ENCODE data around the gene SP1. TPM values are rescaled to one million over a fixed set of nuclear protein-coding genes. Genes with fewer than 3 reads are reported as not detected.
A peak's percentile ranks its signal among the peaks of the same experiment; 100 is the strongest.

Gene SP1
- total and polyA plus RNA-seq, 9 of the 15 experiments (the other 6 are each of a cell fraction or from before 2014, with no cell fraction given): 8.0 to 65.5 (median 41.6) TPM

- TF ChIP-seq IRF9 (tag; IDR thresholded peaks at IDR 0.05) (no peak), RAD21 (CRISPR knock-in tag; conservative IDR thresholded peaks at IDR 0.05 in 1 of 2, IDR thresholded peaks at IDR 0.05 in 1 of 2) (0 out of 4 replicates have a peak, but pooled peaks of 1 of the 2 experiments have one; percentile 3), FIP1L1 (IDR thresholded peaks at IDR 0.05; ENCODE audit: low read depth, low read length, poor library complexity, severe bottlenecking) (no peak), DPF2 (IDR thresholded peaks at IDR 0.05) (peak; percentile 48; the same call in 1 of the 2 replicates), NRF1 (conservative IDR thresholded peaks at IDR 0.05 in 1 of 2, IDR thresholded peaks at IDR 0.05 in 1 of 2) (peak in 1 of 2 experiments; percentile 27; a peak in 1 of 4 replicates), CBX1 (IDR thresholded peaks at IDR 0.05; ENCODE audit: low read depth) (no peak), GABPB1 (CRISPR knock-in tag; IDR thresholded peaks at IDR 0.05) (peak; percentile 37; the same call in 1 of the 2 replicates), ZBTB9 (CRISPR knock-in tag; IDR thresholded peaks at IDR 0.05) (no peak)
- TF ChIP-seq, protein P1, sequence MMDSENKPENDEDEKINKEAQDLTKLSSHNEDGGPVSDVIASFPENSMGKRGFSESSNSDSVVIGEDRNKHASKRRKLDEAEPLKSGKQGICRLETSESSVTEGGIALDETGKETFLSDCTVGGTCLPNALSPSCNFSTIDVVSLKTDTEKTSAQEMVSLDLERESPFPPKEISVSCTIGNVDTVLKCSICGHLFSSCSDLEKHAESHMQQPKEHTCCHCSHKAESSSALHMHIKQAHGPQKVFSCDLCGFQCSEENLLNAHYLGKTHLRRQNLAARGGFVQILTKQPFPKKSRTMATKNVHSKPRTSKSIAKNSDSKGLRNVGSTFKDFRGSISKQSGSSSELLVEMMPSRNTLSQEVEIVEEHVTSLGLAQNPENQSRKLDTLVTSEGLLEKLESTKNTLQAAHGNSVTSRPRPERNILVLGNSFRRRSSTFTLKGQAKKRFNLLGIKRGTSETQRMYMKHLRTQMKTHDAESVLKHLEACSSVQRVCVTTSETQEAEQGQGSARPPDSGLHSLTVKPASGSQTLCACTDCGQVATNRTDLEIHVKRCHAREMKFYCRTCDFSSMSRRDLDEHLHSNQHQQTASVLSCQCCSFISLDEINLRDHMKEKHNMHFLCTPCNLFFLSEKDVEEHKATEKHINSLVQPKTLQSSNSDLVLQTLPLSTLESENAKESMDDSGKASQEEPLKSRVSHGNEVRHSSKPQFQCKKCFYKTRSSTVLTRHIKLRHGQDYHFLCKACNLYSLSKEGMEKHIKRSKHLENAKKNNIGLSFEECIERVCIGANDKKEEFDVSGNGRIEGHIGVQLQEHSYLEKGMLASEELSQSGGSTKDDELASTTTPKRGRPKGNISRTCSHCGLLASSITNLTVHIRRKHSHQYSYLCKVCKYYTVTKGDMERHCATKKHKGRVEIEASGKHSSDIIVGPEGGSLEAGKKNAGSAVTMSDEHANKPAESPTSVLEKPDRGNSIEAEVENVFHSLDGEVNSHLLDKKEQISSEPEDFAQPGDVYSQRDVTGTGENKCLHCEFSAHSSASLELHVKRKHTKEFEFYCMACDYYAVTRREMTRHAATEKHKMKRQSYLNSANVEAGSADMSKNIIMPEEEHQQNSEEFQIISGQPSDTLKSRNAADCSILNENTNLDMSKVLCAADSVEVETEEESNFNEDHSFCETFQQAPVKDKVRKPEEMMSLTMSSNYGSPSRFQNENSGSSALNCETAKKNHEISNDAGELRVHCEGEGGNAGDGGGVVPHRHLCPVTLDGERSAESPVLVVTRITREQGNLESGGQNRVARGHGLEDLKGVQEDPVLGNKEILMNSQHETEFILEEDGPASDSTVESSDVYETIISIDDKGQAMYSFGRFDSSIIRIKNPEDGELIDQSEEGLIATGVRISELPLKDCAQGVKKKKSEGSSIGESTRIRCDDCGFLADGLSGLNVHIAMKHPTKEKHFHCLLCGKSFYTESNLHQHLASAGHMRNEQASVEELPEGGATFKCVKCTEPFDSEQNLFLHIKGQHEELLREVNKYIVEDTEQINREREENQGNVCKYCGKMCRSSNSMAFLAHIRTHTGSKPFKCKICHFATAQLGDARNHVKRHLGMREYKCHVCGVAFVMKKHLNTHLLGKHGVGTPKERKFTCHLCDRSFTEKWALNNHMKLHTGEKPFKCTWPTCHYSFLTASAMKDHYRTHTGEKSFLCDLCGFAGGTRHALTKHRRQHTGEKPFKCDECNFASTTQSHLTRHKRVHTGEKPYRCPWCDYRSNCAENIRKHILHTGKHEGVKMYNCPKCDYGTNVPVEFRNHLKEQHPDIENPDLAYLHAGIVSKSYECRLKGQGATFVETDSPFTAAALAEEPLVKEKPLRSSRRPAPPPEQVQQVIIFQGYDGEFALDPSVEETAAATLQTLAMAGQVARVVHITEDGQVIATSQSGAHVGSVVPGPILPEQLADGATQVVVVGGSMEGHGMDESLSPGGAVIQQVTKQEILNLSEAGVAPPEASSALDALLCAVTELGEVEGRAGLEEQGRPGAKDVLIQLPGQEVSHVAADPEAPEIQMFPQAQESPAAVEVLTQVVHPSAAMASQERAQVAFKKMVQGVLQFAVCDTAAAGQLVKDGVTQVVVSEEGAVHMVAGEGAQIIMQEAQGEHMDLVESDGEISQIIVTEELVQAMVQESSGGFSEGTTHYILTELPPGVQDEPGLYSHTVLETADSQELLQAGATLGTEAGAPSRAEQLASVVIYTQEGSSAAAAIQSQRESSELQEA (IDR thresholded peaks at IDR 0.05; ENCODE audit: low read depth): no peak
These were observed 44.9 kb downstream of the SP1 start (continued) for GRCh38 chr12:53424626-53425514.
